ENCODE results near the gene COPA. TPM values are rescaled to one million over a fixed set of nuclear protein-coding genes. Genes with fewer than 3 reads are reported as not detected.

The COPA gene
- total RNA-seq, 1 experiment from 2014 or later = 118 TPM

- Histone ChIP-seq H3K79me2 (ENCODE audit: insufficient read depth, low read length) (no peaks in the 10 kb centered on the region), H3K27ac (ENCODE audit: insufficient read length, low read depth, low read length) (no peak overlapping the region), H3K9ac (ENCODE audit: extremely low read depth, insufficient read length, low read length) (no peak overlapping the region), H2BK5ac (ENCODE audit: insufficient read length, low read length) (no peak overlapping the region), H3K9me3 (ENCODE audit: control insufficient read depth, low read depth, low read length) (no peaks in the 10 kb centered on the region), H3T11ph (ENCODE audit: low read length) (no peak overlapping the region), H2BK15ac (ENCODE audit: low read depth, low read length) (no peak overlapping the region), H4K91ac (ENCODE audit: insufficient read length, low read depth, low read length) (no peak overlapping the region), H4K5ac (ENCODE audit: insufficient read length, low read depth, low read length) (no peak overlapping the region), H3K56ac (ENCODE audit: insufficient read length, low read depth, low read length) (no peak overlapping the region), H4K20me1 (ENCODE audit: control insufficient read depth, insufficient read depth, insufficient read length) (no peaks in the 10 kb centered on the region), H3K4ac (ENCODE audit: low read depth, low read length) (no peak overlapping the region), H3K27me3 (ENCODE audit: insufficient read depth, low read length) (no peaks in the 10 kb centered on the region), H2BK20ac (ENCODE audit: low read depth, low read length, poor library complexity, severe bottlenecking) (no peak overlapping the region), H3K14ac (ENCODE audit: insufficient read depth, low read length) (no peak overlapping the region), H3K4me2 (ENCODE audit: insufficient read depth, insufficient read length, low read length) (no peak overlapping the region), H3K23me2 (ENCODE audit: insufficient read length, low read depth, low read length, poor library complexity, severe bottlenecking) (no peaks in the 10 kb centered on the region), H3K23ac (ENCODE audit: insufficient read length, low read depth, low read length) (no peak overlapping the region), H3K18ac (ENCODE audit: insufficient read length, low read depth, low read length) (no peak overlapping the region), H4K8ac (replicated peaks; ENCODE audit: insufficient read length, low read depth, low read length) (no peak overlapping the region), H2BK12ac (ENCODE audit: insufficient read length, low read depth, low read length) (no peak overlapping the region), H3K4me1 (ENCODE audit: insufficient read depth, low read length) (no peaks in the 10 kb centered on the region; the same call in 1 of the 2 replicates), H2AK5ac (ENCODE audit: insufficient read length, low read length) (no peak overlapping the region), H3K79me1 (ENCODE audit: insufficient read depth, low read depth, low read length, poor library complexity, severe bottlenecking) (no peaks in the 10 kb centered on the region), H2AFZ (ENCODE audit: low read length) (no peak overlapping the region), H2BK120ac (ENCODE audit: low read depth, low read length, poor library complexity, severe bottlenecking) (no peak overlapping the region)
- Mint-ChIP-seq H3K4me1 (peaks cover 39 to 57% of the 10 kb centered on the region in 2 experiments), H3K36me3 (ENCODE audit: insufficient read depth in 1 of 3, low read depth in 3 of 3) (peaks cover 5 to 29% (median 22%) of the 10 kb centered on the region in 3 experiments; a peak in 6 of 7 replicates), H3K4me3 (no peak overlapping the region), H3K9me3 (no peaks in the 10 kb centered on the region), H3K27ac (peak overlapping the region; percentile 87 to 99 (median 95); a peak in 6 of 7 replicates), H3K27me3 (ENCODE audit: low read depth) (peaks cover 2% of the 10 kb centered on the region; the same call in 1 of the 2 replicates)
- no peak for TF ChIP-seq CTCF (conservative IDR thresholded peaks at IDR 0.05)
- no peak for DNase-seq
- no CpG with 5 or more reads among the region's 5 CpGs for WGBS (ENCODE audit: extremely low coverage, insufficient read length, low lambda C conversion rate)
These were observed 20.0 kb upstream of the COPA start for GRCh38 chr1:160363010-160363409.

All from H9 (cell line).